HG03342 (cell line): ENCODE results near the gene ZNF320.
"Not testable (repeated sequence)": the region's sequence is repeated elsewhere in the genome, so short reads cannot be mapped to it uniquely, and the experiment has no call there.

Source experiments
- ATAC-seq: cut with Tn5 transposase; IDR thresholded peaks from one replicate; pipeline ENCODE4 v1.9.1; 2021; ENCODE audit warnings: mild to moderate bottlenecking, moderate library complexity; ENCODE audit not compliant: unreplicated experiment

Gene ZNF320

GRCh38 chr19:52922841-52923777 lies 25.7 kb upstream of the ZNF320 start, which contains the start of gene ZNF888:
TSS of gene ZNF888 (minus strand) at chr19:52923428. CDS start at chr19:52917873, 5,555 bp downstream.
- peak; percentile 98 for ATAC-seq

- no peak for ATAC-seq
Observed at GRCh38 chr19:52917531-52917930, 20.1 kb upstream of the ZNF320 start.

GRCh38 chr19:52910648-52911047 lies 13.2 kb upstream of the ZNF320 start:
- no peak for ATAC-seq

- ATAC-seq, result not testable (repeated sequence)
Observed at GRCh38 chr19:52904052-52904780, 6.8 kb upstream of the ZNF320 start.

- no peak for ATAC-seq
Observed at GRCh38 chr19:52901842-52902241, 4.4 kb upstream of the ZNF320 start.

- ATAC-seq, result not testable (repeated sequence)
Observed at GRCh38 chr19:52898596-52898995, 1.2 kb upstream of the ZNF320 start.

GRCh38 chr19:52898101-52898500 lies 666 bp upstream of the ZNF320 start:
- no peak for ATAC-seq

GRCh38 chr19:52896431-52897137 lies 851 bp downstream of the ZNF320 start:
- ATAC-seq, result no peak

GRCh38 chr19:52891336-52891735 lies 6.1 kb downstream of the ZNF320 start:
- ATAC-seq, result no peak

- ATAC-seq, result no peak
Observed at GRCh38 chr19:52889931-52890330, 7.5 kb downstream of the ZNF320 start.

- no peak for ATAC-seq
Observed at GRCh38 chr19:52889076-52889475, 8.4 kb downstream of the ZNF320 start.

- no peak for ATAC-seq
Observed at GRCh38 chr19:52880895-52881389, 16.5 kb downstream of the ZNF320 start.

- ATAC-seq, result not testable (repeated sequence)
Observed at GRCh38 chr19:52872996-52873395, 24.4 kb downstream of the ZNF320 start.

GRCh38 chr19:52871466-52871865 lies 26.0 kb downstream of the ZNF320 start:
- ATAC-seq, result no peak

- ATAC-seq, result not testable (repeated sequence)
Observed at GRCh38 chr19:52868031-52868430, 29.4 kb downstream of the ZNF320 start.

- peak; percentile 97 for ATAC-seq
Observed at GRCh38 chr19:52857378-52858191, 39.9 kb downstream of the ZNF320 start, which contains the start of gene ZNF468. TSS of gene ZNF468 (minus strand) at chr19:52857619. CDS start at chr19:52854272, 3,347 bp downstream.

GRCh38 chr19:52856540-52857377 lies 40.7 kb downstream of the ZNF320 start:
- peak; percentile 34 for ATAC-seq
